ENCODE data around the gene DDX41. TPM values are rescaled to one million over a fixed set of nuclear protein-coding genes. Genes with fewer than 3 reads are reported as not detected.

Gene DDX41
- total RNA-seq, 1 donor from 2014 or later: 250 TPM

DNA sequence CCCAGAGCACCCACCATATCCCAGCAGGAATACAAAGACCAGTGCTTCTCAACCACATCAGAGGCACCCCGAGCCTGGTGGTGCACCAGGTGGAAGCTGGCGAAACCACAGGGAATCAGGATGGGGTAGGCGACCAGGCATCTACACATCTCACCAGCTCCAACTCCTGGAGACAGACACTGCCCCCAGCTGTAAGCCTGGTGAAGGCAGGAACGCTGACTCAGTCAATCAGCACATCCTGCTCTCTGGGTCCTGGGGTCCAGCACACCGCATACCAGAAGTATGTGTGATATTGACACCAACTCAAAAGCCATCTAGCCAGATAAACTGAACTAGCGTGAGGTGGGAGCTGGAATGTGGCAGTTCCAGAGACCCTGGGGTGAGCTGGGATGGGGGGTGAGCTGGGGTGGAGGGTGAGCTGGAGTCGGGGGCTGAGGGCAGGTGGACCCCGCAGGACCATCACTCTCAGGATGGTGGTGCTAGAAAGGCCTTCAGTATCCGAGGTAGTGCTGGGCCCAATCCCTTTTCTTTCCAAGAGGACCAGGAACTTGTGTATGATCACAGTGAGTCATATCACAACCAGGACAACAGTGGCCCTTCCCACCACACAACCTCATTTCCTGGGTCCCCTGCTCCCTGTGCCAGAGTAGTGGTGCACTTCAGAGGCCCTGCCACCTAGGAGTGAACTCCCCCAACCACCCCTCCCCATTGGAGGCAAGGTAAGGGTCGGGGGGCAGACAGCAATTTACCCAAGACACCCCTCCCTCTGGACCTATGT lies 45.8 kb downstream of the DDX41 start:
- no peak for TF ChIP-seq CTCF (IDR thresholded peaks at IDR 0.05; ENCODE audit: insufficient read depth, low read length, severe bottlenecking)
- Histone ChIP-seq H3K36me3 (ENCODE audit: control insufficient read depth, insufficient read depth, low read length) (peaks cover 32% of the 10 kb centered on the region), H3K4me3 (ENCODE audit: low read depth, low read length) (no peak overlapping the region), H3K27me3 (ENCODE audit: control insufficient read depth, insufficient read depth, low read length) (no peaks in the 10 kb centered on the region)
- no peak for FAIRE-seq
- DNase-seq (ENCODE audit: low read depth): peak; percentile 64

- H3K36me3 ChIP-seq (ENCODE audit: control insufficient read depth, insufficient read depth, low read length): peaks cover 34% of the 10 kb centered on the region
- no peak for FAIRE-seq
- no peak for DNase-seq (ENCODE audit: low read depth)
- H3K27me3 ChIP-seq (ENCODE audit: control insufficient read depth, insufficient read depth, low read length): no peaks in the 10 kb centered on the region
- no peak overlapping the region for H3K4me3 ChIP-seq (ENCODE audit: low read depth, low read length)
- TF ChIP-seq CTCF (IDR thresholded peaks at IDR 0.05; ENCODE audit: insufficient read depth, low read length, severe bottlenecking): no peak
Measured at GRCh38 chr5:177469750-177470525, 46.8 kb downstream of the DDX41 start.

DNA sequence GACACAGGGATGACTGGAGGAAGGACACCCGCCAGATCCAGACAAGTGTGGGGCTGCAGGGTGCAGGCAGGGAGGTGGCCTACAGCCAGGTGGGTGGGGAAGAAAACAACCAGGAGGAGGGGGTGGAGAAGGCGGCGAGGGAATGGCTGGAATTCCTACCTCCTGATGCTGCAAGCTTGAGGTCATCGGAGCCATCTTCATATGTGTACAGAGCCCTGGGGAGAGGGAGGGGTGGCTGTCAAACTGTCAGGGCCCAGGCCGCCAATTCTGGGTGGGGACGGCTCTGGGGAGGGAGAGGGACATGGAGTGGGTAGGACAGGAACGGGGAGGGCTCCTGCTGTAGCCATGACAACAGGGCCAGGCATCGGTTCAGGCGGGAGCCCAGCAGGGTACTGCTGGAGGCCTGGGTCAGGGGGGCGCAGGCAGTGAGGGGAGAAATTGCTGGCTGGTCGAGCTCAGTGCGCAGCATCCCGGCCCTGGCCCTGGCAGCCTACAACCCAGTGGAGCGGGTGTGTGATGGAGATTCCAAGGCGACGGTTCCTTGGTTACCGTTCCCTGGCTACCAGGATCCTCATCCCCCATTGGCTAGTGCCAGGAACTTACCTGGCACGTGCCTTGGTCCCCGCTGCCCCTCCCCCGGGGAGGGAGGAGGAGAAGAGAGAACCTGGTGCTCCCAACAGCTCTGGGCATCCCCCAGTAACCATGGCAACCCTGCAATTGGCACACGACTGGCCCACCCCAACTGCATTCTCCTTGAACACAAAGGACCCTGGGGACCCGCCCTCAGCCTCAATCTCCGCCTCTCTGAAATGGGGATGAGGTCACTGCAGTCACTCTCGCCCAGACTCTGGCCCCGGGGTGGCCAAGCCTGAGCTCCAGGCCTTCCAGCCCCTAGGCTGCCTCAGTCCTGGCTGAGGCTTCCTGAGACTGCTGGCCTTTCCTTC lies 47.8 kb downstream of the DDX41 start:
- FAIRE-seq (no peak), DNase-seq (ENCODE audit: low read depth) (peak; percentile 46)
- Histone ChIP-seq H3K27me3 (ENCODE audit: control insufficient read depth, insufficient read depth, low read length) (no peaks in the 10 kb centered on the region), H3K36me3 (ENCODE audit: control insufficient read depth, insufficient read depth, low read length) (peaks cover 34% of the 10 kb centered on the region), H3K4me3 (ENCODE audit: low read depth, low read length) (no peak overlapping the region)
- no peak for TF ChIP-seq CTCF (IDR thresholded peaks at IDR 0.05; ENCODE audit: insufficient read depth, low read length, severe bottlenecking)

DNA sequence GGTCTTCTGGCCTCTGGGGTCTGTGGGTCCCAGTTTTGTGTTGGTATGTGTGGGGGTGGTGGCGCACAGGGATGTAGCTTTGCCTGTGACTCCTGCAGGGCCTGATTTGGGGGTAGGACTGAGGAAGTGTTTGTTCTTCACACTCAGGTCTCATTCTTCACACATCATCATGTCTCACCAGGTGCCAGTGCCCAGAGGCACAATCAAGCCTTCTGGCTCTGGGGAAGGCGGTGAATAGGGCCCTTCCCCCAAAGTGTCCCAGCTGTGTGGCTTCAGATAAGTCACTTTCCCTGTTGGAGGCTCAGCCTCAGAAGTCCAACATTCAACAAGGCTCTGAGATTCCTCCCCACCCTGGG lies 48.5 kb downstream of the DDX41 start:
- Histone ChIP-seq H3K4me3 (ENCODE audit: low read depth, low read length) (no peak overlapping the region), H3K36me3 (ENCODE audit: control insufficient read depth, insufficient read depth, low read length) (peaks cover 36% of the 10 kb centered on the region)
- FAIRE-seq: no peak

More for the DNA sequence above, 48.5 kb downstream of the DDX41 start:
- no peaks in the 10 kb centered on the region for H3K27me3 ChIP-seq (ENCODE audit: control insufficient read depth, insufficient read depth, low read length)
- peak; percentile 48 for DNase-seq (ENCODE audit: low read depth)
- no peak for TF ChIP-seq CTCF (IDR thresholded peaks at IDR 0.05; ENCODE audit: insufficient read depth, low read length, severe bottlenecking)
